Measurements from ENCODE around the gene B3GALT5.

DNA sequence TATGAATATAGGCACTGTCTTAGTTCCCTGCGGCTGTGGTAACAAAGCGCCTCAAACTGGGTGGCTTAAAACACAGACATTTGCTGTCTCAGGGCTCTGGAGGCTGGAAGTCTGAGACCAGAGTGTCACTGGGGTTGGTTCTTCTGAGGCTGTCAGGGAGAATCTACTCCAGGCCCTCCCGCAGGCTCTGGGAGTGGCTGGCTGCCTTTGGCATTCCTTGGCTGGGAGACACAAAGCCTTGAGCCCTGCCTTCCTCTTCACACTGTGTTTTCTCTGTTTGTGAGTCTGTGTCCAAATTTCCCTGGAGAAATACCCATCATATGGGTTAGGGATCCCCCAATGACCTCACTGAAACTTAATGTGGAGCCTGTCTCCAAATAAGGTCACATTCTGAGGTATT lies 38.5 kb downstream of the B3GALT5 start:
- TF ChIP-seq, protein P1, sequence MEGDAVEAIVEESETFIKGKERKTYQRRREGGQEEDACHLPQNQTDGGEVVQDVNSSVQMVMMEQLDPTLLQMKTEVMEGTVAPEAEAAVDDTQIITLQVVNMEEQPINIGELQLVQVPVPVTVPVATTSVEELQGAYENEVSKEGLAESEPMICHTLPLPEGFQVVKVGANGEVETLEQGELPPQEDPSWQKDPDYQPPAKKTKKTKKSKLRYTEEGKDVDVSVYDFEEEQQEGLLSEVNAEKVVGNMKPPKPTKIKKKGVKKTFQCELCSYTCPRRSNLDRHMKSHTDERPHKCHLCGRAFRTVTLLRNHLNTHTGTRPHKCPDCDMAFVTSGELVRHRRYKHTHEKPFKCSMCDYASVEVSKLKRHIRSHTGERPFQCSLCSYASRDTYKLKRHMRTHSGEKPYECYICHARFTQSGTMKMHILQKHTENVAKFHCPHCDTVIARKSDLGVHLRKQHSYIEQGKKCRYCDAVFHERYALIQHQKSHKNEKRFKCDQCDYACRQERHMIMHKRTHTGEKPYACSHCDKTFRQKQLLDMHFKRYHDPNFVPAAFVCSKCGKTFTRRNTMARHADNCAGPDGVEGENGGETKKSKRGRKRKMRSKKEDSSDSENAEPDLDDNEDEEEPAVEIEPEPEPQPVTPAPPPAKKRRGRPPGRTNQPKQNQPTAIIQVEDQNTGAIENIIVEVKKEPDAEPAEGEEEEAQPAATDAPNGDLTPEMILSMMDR (IDR thresholded peaks at IDR 0.05; ENCODE audit: insufficient read depth, low read depth, low read length), result no peak
- no peak for TF ChIP-seq EZH2 (IDR thresholded peaks at IDR 0.05; ENCODE audit: insufficient read depth, low read length)
